Stimulated activated CD4-positive, alpha-beta T cell treated with anti-CD3 and anti-CD28 coated beads, Interleukin-12 subunit alpha, Interleukin-12 subunit beta, amount 100 ng/mL, for 24 hours (primary cell): Measurements from ENCODE around the gene CCDC121.
"Not testable (repeated sequence)": the region's sequence is repeated elsewhere in the genome, so short reads cannot be mapped to it uniquely, and the experiment has no call there.

Source experiments
- DNase-seq, 2 experiments: peaks; one replicate each; pipeline ENCODE4 v3.0.0-alpha.2; 2020; ENCODE audit warnings: low read depth in 2 of 2

The CCDC121 gene

GRCh38 chr2:27636766-27637165 lies 8.0 kb upstream of the CCDC121 start:
- DNase-seq: no peak

DNA sequence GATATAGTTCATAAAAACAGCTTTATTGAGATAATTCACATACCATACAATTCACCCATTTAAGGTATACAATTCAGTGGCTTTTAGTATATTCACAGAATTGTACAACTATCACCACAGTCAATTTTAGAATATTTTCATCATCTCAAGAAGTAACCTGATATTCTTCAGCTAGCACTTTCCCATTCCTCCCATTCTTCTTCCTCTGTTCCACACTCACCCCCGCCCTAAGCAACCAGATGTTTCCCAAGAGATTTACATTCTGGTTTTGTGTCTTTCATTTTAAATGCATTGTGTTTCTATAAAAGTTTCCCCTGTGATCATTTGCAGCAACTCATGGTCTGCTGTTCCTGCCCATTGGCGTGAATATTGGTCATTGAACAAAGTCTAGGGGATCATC lies 5.5 kb upstream of the CCDC121 start:
- DNase-seq: no peak

- DNase-seq: not testable (repeated sequence)
These were observed 1.4 kb upstream of the CCDC121 start for GRCh38 chr2:27630257-27630656.

GRCh38 chr2:27627963-27628766 lies 647 bp downstream of the CCDC121 start:
- peak in 1 of 2 experiments; percentile 11 for DNase-seq

GRCh38 chr2:27626921-27627320 lies 1.9 kb downstream of the CCDC121 start:
- not testable (repeated sequence) for DNase-seq

GRCh38 chr2:27626323-27626722 lies 2.5 kb downstream of the CCDC121 start:
- DNase-seq: not testable (repeated sequence)

DNA sequence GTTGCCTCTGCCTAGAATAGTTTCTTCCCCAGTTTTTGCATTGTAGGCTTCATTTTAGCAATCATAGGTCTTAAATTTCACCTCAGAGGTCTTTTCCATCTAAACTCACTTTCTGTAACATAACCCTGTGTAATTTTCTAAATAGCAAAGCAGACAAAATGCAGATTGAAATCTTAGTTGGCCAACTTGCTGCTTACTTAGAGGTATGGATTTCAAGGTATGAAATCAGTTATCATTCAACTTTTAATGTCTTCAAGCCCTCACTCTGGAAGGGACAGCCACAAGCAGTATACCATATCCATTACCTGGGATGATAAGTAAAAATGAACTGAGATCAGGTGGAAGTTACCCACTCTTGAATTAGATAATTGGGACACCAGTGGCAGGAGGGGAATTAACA lies 3.9 kb downstream of the CCDC121 start:
- no peak for DNase-seq

GRCh38 chr2:27622921-27623384 lies 5.9 kb downstream of the CCDC121 start:
- DNase-seq: no peak

DNA sequence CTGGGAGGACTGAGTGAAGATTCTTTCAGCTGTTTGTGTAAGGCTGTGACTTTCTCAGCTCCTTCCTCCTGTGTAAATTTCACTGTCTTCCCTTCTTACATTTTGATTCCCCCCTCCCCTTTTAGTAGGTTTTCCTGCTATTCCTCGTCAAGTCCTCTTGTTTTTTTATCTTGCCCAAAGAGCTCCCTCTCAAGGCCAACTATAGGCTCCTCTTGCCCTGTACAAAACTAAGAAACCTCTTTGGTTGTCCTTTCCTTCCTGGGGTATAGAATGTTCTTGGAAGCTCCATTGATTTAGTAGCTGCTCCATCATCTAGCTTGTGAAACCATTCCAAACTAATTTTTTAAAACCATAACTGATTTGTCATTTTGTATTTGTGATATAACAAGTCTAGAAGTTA lies 7.3 kb downstream of the CCDC121 start:
- no peak for DNase-seq

GRCh38 chr2:27615316-27615715 lies 13.5 kb downstream of the CCDC121 start:
- DNase-seq: no peak

DNA sequence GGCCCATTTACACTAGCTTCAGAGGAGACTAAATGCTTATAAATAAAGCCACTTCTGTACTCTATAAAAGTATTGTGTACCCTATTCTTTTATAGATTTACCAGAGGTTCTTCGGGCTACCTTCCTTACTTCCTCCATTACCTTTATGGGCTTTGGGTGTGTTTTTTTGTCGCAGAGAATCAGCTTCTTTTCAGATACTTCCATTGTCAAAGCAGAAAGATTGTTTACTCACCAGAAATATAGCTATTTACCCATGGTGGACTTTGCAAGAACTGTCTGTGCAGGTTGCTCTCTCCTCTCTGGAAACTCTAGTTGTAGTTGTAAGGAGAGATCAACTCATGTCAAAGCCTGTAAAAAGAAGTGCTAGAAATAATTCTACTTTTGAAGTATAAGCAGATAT lies 14.8 kb downstream of the CCDC121 start:
- no peak for DNase-seq

GRCh38 chr2:27606611-27607010 lies 22.2 kb downstream of the CCDC121 start:
- no peak for DNase-seq

- DNase-seq: no peak
These were observed 32.2 kb downstream of the CCDC121 start for GRCh38 chr2:27596627-27597026.

DNA sequence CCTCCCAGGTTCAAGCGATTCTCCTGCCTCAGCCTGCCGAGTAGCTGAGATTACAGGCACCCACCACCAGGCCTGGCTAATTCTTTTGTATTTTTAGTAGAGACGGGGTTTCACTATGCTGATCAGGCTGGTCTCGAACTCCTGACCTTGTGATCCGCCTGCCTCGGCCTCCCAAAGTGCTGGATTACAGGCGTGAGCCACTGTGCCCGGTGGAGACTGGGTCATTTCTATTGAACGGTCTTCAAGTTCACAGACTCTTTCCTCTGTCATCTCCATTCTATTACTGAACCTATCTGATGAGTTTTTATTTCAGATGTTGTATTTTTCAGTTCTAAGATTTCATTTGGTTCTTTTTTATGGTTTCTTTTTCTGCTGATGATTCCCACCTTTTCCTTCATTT lies 33.4 kb downstream of the CCDC121 start:
- not testable (repeated sequence) for DNase-seq

DNA sequence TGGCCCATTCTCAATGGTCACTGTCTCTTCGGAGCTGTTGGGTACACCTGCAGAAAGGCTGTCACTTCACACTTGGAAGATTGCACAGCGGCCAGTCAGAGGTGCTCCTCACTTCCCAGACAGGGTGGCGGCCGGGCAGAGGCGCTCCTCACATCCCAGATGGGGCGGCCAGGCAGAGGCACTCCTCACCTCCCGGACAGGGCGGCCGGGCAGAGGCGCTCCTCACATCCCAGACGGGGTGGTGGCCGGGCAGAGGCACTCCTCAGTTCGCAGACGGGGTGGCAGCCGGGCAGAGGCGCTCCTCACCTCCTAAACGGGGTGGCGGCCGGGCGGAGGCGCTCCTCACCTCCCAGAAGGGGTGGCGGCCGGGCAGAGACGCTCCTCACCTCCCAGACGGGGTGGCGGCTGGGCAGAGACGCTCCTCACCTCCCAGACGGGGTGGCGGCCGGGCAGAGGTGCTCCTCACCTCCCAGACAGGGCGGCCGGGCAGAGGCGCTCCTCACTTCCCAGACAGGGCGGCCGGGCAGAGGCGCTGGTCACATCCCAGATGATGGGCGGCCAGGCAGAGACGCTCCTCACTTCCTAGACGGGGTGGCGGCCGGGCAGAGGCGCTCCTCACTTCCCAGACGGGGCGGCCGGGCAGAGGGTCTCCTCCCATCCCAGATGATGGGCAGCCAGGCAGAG lies 34.6 kb downstream of the CCDC121 start:
- DNase-seq: not testable (repeated sequence)

DNA sequence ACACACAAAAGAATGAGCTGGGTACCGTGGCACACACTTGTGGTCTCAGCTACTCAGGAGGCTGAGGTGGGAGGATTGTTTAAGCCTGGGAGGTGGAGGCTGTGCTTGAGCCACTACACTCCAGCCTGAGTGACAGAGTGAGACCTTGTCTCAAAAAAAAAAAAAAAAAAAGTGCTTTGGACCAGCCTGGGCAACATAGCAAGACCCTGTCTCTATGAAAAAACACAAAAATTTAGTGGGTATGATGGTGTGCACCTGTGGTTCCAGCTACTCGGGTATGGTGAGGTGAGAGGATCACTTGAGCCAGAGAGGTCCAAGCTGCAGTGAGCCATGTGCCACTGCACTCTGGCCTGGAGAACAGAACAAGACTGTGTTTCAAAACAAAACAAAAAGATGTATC lies 35.6 kb downstream of the CCDC121 start:
- DNase-seq: no peak

- DNase-seq: no peak
These were observed 37.1 kb downstream of the CCDC121 start for GRCh38 chr2:27591745-27592144.

- DNase-seq: no peak
These were observed 40.5 kb downstream of the CCDC121 start for GRCh38 chr2:27588308-27588707.

- no peak for DNase-seq
These were observed 41.8 kb downstream of the CCDC121 start for GRCh38 chr2:27587025-27587424.

GRCh38 chr2:27584597-27584996 lies 44.2 kb downstream of the CCDC121 start:
- no peak for DNase-seq

GRCh38 chr2:27583390-27583915 lies 45.4 kb downstream of the CCDC121 start:
- no peak for DNase-seq

- DNase-seq: peak; percentile 70 to 77
These were observed 46.0 kb downstream of the CCDC121 start, which contains the start of gene ZNF512 for GRCh38 chr2:27582695-27583389. Gene ZNF512, plus strand, starts transcription at chr2:27583042. Its CDS starts 71 bp downstream, at chr2:27583113.
